IPS-15b (cell line): ENCODE measurements around the gene CPZ.
"Not testable (repeated sequence)": the region's sequence is repeated elsewhere in the genome, so short reads cannot be mapped to it uniquely, and the experiment has no call there.

Experiments used
- H3K27me3 ChIP-seq: one replicate; pipeline ENCODE4 v1.6.1; 2013; ENCODE audit warnings: low read length; ENCODE audit not compliant: control insufficient read depth, insufficient read depth
- H3K36me3 ChIP-seq: one replicate; pipeline ENCODE4 v1.6.1; 2013; ENCODE audit warnings: low read length; ENCODE audit not compliant: control insufficient read depth, insufficient read depth
- H3K4me1 ChIP-seq: one replicate; pipeline ENCODE4 v1.6.1; 2013; ENCODE audit warnings: mild to moderate bottlenecking, low read length; ENCODE audit not compliant: control insufficient read depth, insufficient read depth
- H3K4me3 ChIP-seq: one replicate; pipeline ENCODE4 v1.5.1; 2013; ENCODE audit warnings: low read depth, low read length
- H3K9ac ChIP-seq: one replicate; pipeline ENCODE4 v1.6.1; 2013; ENCODE audit warnings: low read depth, mild to moderate bottlenecking, low read length
- H3K9me3 ChIP-seq: one replicate; pipeline ENCODE4 v1.6.1; 2013; ENCODE audit warnings: mild to moderate bottlenecking, low read length; ENCODE audit not compliant: control insufficient read depth, insufficient read depth

CPZ gene

DNA sequence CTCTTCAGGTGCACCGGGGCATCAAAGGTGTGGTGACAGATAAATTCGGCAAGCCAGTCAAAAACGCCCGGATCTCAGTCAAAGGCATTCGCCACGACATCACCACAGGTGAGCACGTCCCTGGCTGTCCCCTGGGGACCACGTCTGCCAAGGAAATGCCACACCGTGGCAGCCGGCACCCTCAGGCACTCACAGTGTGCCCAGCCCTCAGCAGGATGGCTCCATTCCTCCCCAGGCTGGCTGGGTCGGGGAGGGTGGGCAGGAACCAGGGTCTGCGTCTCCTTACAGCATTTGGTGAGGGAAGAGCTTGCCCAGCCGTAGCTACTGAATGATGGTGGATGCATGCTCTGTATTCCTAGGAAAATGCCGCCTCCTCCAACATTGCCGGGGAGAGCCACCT lies 25.9 kb downstream of the CPZ start:
- H3K9ac ChIP-seq: no peak overlapping the region
- peaks cover 22% of the 10 kb centered on the region for H3K36me3 ChIP-seq
- no peaks in the 10 kb centered on the region for H3K27me3 ChIP-seq
- H3K9me3 ChIP-seq: no peaks in the 10 kb centered on the region
- H3K4me1 ChIP-seq: no peaks in the 10 kb centered on the region
- no peak overlapping the region for H3K4me3 ChIP-seq

DNA sequence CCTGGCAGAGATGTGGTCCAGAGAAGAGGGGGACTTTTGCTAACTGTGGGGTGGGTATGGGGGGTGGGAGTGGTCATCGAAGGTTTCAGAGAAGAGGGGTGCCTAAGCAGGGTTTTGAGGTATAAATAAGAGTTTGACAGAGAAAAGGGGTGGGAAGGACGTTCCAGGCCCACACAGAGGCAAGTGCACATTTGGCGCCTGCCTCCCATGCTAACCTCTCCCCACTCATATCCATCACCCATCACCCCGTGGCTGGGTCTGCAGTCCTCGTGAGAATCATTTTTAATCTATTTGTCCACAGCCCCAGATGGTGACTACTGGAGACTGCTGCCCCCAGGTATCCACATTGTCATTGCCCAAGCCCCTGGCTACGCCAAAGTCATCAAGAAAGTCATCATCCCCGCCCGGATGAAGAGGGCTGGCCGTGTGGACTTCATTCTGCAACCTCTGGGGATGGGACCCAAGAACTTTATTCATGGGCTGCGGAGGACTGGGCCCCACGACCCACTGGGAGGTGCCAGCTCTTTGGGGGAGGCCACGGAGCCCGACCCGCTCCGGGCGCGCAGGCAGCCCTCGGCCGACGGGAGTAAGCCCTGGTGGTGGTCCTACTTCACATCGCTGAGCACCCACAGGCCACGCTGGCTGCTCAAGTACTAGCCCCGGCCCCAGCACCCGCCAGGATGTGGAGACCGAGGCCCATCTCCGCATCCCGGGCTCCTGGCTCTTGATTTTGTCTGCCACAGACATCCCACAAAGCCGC lies 26.6 kb downstream of the CPZ start:
- Histone ChIP-seq H3K4me1 (no peaks in the 10 kb centered on the region), H3K9me3 (no peaks in the 10 kb centered on the region), H3K4me3 (no peak overlapping the region), H3K36me3 (peaks cover 22% of the 10 kb centered on the region), H3K27me3 (no peaks in the 10 kb centered on the region), H3K9ac (no peak overlapping the region)

DNA sequence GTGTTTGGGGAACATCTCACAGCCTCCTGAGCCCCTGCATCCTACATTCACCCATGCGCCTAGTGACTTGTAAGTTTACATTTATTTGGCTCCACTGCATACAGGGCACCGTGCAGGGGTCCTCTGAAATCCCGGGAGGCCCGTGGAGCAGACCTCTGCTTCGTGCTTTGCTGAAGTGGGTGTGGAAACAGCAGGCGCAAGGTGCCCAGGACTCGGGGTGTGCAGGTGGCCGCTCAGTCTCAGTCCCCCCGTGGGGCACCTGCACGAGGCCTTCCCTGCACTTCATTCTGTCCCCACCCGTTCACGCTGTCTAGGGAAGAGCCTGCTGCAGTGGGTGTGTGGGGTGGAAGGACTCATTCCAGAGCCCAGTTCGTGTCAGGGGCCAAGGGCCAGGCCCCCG lies 28.6 kb downstream of the CPZ start:
- H3K4me3 ChIP-seq, H3K9ac ChIP-seq, H3K9me3 ChIP-seq, H3K27me3 ChIP-seq, H3K4me1 ChIP-seq: not testable (repeated sequence)
- peaks cover 15% of the 10 kb centered on the region for H3K36me3 ChIP-seq

DNA sequence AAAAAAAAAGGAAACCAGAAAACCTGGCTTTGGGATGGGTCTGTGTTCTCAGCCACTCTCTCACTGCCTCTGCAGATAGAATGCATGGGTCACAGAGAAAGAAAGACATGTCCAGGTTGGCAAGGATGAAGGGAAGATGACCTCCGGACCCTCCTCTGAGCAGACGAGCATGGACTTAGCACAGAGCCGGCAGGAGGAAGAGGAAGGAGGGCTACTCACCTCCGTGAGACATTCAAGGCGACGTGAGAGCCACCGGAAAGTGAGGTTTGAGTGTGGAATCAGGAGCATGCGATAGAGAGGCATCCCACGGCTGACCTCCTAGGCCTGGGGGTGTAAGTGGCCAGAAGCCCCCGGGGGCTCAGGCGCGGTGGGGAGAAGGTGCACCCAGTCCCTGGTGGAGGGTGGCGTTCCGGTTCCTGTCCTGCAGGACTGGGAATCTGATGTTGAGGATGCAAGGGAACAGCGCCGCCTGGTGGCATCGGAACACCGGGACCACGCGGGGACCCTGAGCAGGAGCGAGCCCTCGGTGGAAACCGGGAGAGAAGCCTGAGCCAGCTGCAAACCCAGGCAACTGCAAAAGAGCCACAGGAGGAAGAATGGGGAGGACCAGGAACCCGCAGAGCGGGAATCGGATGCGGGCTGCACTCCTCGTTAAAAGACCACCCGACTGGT lies 32.2 kb downstream of the CPZ start:
- not testable (repeated sequence) for H3K9me3 ChIP-seq, H3K4me3 ChIP-seq, H3K4me1 ChIP-seq, H3K36me3 ChIP-seq, H3K27me3 ChIP-seq, H3K9ac ChIP-seq

DNA sequence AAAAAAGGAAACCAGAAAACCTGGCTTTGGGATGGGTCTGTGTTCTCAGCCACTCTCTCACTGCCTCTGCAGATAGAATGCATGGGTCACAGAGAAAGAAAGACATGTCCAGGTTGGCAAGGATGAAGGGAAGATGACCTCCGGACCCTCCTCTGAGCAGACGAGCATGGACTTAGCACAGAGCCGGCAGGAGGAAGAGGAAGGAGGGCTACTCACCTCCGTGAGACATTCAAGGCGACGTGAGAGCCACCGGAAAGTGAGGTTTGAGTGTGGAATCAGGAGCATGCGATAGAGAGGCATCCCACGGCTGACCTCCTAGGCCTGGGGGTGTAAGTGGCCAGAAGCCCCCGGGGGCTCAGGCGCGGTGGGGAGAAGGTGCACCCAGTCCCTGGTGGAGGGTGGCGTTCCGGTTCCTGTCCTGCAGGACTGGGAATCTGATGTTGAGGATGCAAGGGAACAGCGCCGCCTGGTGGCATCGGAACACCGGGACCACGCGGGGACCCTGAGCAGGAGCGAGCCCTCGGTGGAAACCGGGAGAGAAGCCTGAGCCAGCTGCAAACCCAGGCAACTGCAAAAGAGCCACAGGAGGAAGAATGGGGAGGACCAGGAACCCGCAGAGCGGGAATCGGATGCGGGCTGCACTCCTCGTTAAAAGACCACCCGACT lies 37.8 kb downstream of the CPZ start:
- not testable (repeated sequence) for H3K4me3 ChIP-seq, H3K4me1 ChIP-seq, H3K36me3 ChIP-seq, H3K27me3 ChIP-seq, H3K9me3 ChIP-seq, H3K9ac ChIP-seq

DNA sequence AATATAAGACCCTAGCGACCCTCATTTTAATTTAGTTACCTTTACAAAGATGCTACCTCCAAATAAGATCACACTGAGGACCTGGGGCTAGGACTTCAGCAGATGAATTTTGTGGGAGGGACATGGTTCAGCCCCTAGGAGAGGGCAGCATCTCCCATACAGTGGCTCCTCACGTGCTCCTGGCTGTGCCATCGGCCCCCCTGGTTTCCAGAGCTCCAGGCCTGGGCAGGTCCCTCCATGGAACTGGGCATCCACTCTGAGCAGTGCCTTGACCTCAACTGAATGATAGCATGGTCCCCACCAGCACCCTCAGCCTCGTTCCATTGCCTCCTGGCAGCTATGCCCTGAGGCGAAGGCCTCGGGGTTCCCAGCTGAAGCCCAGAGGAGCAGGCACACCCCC lies 39.3 kb downstream of the CPZ start:
- H3K4me1 ChIP-seq, H3K9me3 ChIP-seq, H3K9ac ChIP-seq, H3K4me3 ChIP-seq, H3K27me3 ChIP-seq, H3K36me3 ChIP-seq: not testable (repeated sequence)

DNA sequence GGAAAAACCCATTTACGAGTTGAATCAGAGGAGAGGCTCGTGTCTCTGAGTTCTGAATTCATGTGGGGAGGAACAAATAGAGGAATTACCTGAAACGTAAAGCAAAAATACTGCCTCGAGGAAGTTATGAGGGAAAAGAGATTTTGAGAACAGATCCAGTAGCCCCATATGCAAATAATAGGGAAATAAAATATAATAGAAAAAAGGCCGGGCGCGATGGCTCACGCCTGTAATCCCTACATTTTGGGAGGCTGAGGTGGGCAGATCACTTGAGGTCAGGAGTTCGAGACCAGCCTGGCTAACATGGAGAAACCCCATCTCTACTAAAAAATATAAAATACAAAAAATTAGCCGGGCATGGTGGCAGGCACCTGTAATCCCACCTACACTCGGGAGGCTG lies 42.2 kb downstream of the CPZ start:
- H3K27me3 ChIP-seq, H3K9me3 ChIP-seq, H3K36me3 ChIP-seq, H3K9ac ChIP-seq, H3K4me3 ChIP-seq, H3K4me1 ChIP-seq: not testable (repeated sequence)

DNA sequence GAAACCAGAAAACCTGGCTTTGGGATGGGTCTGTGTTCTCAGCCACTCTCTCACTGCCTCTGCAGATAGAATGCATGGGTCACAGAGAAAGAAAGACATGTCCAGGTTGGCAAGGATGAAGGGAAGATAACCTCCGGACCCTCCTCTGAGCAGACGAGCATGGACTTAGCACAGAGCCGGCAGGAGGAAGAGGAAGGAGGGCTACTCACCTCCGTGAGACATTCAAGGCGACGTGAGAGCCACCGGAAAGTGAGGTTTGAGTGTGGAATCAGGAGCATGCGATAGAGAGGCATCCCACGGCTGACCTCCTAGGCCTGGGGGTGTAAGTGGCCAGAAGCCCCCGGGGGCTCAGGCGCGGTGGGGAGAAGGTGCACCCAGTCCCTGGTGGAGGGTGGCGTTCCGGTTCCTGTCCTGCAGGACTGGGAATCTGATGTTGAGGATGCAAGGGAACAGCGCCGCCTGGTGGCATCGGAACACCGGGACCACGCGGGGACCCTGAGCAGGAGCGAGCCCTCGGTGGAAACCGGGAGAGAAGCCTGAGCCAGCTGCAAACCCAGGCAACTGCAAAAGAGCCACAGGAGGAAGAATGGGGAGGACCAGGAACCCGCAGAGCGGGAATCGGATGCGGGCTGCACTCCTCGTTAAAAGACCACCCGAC lies 43.5 kb downstream of the CPZ start:
- H3K36me3 ChIP-seq, H3K4me3 ChIP-seq: not testable (repeated sequence)

DNA sequence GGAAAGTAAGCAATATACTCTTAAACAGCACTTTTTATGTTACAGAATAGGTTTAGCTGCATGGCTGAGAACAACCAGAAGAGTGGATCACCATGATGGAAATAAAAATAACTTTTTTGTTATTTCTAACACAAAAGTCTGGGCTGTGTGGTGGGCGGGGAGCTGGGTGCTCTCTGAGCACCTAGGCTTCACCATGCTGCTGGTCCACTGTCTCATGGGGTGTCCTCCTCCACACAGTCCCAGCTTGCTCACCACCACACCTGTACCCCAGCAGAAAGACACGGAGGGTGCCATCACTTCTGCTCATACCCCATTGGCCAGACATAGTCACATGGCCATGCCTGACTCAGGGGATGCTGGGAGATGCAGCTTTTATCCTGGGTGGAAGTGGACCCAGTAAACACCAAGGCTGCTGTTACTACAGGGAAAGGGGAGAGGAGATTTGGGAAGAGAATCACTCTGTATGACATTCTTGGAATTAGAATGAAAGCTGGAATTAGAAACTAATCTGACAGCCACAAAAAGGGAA lies 45.0 kb downstream of the CPZ start:
- H3K36me3 ChIP-seq: no peaks in the 10 kb centered on the region
- no peaks in the 10 kb centered on the region for H3K27me3 ChIP-seq
- no peaks in the 10 kb centered on the region for H3K4me1 ChIP-seq
- H3K9ac ChIP-seq: no peak overlapping the region
- no peaks in the 10 kb centered on the region for H3K9me3 ChIP-seq
- H3K4me3 ChIP-seq: no peak overlapping the region

More for the DNA sequence above, 43.5 kb downstream of the CPZ start:
- not testable (repeated sequence) for H3K9me3 ChIP-seq, H3K4me1 ChIP-seq, H3K27me3 ChIP-seq, H3K9ac ChIP-seq

DNA sequence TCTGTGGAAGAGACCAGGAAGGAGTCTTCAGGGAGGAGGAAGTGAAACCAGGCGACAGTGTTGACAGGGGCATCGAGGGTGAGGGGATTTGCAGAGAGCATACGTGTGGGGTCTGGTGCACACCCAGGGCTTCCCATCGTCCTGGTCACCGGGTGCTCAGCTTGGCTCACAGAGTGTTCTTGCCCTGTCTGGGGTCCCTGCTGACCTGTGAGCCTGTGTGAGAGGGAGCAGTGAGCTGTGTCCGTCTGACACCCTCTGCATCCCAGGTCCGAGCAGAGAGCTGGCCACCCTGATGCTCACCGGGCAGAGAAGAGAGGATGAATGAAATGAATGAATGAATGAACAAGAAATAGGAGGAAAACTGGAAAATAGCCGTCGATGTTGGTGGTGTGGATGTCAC lies 46.5 kb downstream of the CPZ start:
- Histone ChIP-seq H3K36me3 (no peaks in the 10 kb centered on the region), H3K9ac (no peak overlapping the region), H3K9me3 (no peaks in the 10 kb centered on the region), H3K4me1 (no peaks in the 10 kb centered on the region), H3K27me3 (no peaks in the 10 kb centered on the region), H3K4me3 (no peak overlapping the region)

DNA sequence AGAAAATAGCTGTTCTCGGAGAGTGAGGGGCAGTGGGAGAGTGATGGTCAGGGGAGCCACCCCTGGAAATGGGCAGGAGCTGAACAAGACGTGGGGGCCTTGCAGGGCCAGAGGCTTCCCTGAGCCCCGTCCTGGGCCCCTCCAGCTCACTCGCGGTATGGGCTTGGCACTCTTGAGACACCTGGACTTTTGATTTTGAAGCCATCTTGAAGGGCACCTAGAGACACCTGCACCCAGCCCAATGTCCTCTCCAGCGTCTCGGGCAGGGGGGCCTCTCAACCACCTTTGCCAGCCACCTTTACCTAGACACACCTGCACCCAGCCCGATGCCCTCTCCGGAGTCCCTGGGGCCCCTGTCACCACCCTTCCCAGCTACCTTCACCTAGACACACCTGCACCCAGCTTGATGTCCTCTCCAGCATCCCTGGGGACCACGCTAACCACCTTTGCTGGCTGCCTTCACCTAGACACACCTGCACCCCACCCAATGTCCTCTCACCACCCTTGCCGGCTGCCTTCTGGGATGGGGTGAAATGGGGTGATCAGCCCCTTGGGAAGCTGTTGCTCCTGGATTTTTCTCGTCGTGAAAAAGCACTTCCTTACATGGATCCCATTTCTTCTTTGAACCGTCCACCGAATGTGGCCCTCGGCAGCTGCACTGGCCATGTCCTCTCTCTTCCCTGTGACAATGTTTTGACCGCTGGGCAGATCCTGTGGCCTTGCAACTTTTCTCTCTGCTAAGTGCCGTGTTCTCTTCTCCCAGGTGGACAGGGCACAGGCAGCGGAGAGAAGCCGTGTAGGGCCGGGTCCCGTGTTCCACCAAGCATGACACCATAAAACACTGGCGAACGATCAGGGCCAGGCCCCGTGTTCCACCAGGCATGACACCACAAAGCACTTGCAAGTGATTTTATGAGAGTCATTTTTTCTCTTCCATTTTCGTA lies 47.5 kb downstream of the CPZ start:
- Histone ChIP-seq H3K4me1 (no peaks in the 10 kb centered on the region), H3K27me3 (no peaks in the 10 kb centered on the region)

More for the DNA sequence above, 47.5 kb downstream of the CPZ start:
- Histone ChIP-seq H3K36me3 (no peaks in the 10 kb centered on the region), H3K4me3 (no peak overlapping the region), H3K9me3 (no peaks in the 10 kb centered on the region), H3K9ac (no peak overlapping the region)
